ENCODE data around the gene ARPP21.

GRCh38 chr3:35737527-35737926 is 98.2 kb downstream of the ARPP21 start:
- TF ChIP-seq BHLHE40 (IDR thresholded peaks at IDR 0.05; ENCODE audit: borderline replicate concordance) (no peak), ARNT (IDR thresholded peaks at IDR 0.05) (no peak), ELF4 (IDR thresholded peaks at IDR 0.05) (no peak), ZNF384 (IDR thresholded peaks at IDR 0.05) (no peak), L3MBTL2 (conservative IDR thresholded peaks at IDR 0.05) (no peak), FOXK2 (IDR thresholded peaks at IDR 0.05) (no peak), SP1 (IDR thresholded peaks at IDR 0.05) (no peak), HDGF (IDR thresholded peaks at IDR 0.05; ENCODE audit: borderline replicate concordance) (no peak)
